Stimulated activated CD4-positive, alpha-beta T cell treated with anti-CD3 and anti-CD28 coated beads, Interleukin-1b, Interleukin-23, amount 100 ng/mL, for 4 hours (primary cell): ENCODE measurements around the gene HLA-DMA.

ENCODE experiments used
- DNase-seq, 2 donors: peaks; one replicate each; pipeline ENCODE4 v3.0.0-alpha.2; 2020; ENCODE audit warnings: low read depth in 2 of 2

The HLA-DMA gene

DNA sequence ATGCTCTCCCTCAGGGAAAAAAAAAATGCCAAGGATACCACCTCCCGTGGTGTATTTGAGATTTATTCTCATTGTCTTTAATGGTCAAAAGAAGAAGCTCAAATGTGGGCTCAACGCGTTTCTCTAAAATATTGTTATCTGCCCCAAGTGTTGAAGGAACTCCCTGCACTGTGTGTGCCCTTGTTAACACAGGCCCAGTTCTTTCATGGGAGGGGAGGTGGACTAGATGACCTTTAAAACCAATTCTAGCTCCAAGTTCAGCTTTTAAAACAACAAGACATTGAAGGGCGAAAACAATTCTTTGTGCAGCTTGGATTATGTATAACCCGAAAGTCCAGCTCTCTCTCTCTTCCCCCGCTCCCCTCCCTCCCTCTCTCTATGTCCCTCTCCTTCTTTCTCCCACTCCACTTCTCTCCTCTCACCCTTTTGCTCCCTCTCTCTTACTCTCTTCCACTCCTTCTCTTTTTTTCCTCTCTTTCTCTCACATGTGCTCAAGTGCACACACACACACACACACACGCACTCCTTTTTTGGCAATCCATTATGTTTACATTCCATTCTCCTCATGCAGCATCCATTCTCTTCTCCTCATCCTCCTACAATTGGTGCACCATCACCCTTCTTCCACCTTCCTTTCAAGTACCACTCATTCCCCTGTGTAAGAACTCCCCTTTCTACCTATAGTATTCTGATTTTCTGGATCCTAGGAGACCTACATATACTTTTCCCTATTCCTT lies 20.6 kb downstream of the HLA-DMA start:
- no peak for DNase-seq

DNA sequence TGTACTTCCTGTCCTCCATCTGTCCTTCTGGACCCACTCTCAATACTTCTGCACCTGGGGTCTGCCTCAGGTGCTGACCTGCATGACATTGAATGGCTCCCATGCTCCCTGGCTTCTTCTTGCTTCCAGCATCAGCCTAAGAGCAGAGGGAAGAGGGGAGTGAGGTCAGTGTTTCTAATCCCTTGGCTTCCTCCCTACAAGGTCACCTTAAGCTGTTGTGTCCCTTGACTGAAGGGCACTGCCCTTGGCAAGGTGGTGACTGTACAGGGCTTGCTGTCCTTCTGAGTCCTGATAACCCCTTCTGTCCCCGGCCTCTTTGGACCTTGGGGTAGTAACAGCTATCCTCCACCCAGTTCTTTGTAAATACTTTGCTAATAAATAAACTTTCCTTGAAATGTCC lies 21.7 kb downstream of the HLA-DMA start:
- no peak for DNase-seq

DNA sequence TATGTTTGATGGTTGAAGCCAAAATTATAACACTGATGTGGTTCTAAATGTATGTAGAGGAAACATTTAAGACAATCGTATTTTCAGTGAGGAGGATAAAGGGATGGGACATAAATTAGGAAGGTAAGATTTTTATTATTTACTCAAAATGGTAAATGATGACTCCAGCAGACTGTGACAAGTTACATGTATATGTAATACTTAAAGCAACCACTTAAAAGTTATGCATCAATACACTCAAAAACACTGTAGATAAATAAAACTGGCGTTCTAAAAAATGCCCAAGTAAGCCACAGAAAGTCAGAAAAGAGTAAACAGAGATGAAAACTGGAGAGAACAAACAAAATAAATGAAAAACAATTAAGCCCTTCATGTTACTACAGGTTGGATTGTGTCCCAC lies 30.8 kb downstream of the HLA-DMA start:
- no peak for DNase-seq

DNA sequence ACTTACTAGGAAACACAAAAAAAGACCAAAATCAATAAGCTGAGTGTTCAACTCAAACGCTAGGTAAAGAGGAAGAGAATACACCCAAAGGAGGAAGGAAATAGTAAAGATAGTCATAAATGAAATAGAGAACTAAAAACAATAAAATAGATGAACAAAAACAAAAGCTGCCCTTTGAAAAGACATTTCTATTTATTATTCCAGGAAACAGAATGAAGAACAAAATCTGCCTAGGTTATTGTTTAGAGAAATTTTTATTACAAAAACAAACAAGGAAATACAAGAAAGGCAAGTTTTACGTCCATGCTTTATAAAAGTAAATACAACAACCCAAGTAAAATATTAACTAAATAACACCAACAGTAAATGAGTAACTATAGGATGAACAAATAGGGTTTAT lies 32.2 kb downstream of the HLA-DMA start:
- DNase-seq = no peak

DNA sequence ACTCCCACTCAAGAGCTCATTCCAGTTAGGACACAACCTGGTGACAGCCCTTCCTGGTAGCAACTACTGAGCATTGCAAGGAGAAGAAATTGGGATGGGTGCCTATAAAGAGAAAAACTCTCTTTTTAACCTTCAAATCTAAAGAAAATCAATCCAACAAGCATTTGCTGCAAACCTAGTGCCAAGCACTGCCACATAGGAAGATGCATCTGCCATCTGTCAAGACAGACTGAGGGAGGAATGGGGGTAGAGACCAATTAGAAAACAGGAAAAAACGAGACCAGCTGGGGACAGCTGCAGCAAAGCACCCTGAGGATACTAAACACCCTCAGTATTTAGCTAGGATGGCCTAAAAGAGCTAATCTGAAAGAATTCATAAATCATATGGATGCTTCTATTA lies 39.9 kb downstream of the HLA-DMA start:
- no peak for DNase-seq

DNA sequence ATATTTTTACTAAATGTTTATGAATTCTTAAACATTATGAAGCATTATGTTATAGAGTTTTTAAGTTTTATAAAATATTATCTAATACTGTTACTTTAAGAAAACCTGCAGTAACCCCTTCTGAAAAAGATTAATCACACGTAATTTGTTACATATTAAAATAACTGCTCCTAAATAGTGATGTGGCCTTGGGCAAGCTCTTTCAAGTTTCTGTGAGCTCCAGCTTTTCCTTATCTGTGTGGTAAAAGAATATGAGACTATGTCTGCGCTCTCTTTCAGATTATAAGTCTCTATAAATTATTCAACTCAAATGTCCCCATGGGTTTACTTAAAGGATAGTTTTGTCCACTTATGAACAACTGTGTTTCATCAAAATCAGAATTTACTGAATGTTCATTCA lies 44.0 kb downstream of the HLA-DMA start:
- DNase-seq = no peak

DNA sequence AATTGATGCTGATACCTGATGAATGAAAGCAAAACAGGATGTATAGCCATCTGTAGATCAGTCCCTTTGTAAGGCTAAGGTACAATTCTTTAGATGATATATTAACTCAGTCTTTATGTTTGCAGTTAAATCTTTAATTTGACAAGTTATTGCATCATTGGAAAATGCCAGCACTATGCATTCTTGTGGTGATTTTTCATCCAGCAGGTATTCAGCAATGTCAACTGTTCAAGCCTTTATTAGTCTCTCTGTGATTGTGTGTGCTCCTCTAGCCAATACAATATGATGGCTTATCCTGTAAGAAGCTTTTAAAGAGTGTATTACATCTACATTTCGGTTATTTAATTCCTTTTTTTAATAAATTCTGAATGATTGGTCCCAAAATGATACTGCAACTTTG lies 46.4 kb downstream of the HLA-DMA start:
- no peak for DNase-seq

DNA sequence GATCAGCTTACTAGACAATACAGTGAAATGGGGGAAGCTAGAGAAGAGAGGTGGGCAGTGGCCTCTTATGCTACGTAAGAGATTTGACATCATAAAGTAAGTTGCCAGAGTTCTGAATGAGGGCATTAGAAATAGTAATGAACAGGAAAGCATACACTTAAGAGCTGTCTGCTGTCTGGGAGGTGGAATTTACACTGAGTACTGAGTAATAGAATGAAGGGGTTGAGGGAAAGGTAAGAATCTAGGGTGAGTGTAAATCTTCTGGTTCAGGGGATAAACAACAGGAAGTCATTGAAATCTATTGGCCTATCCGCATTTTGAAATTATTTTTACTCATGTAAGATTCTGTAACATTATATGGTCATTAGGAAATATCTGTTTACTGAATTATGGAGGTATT lies 47.8 kb downstream of the HLA-DMA start:
- DNase-seq = no peak

DNA sequence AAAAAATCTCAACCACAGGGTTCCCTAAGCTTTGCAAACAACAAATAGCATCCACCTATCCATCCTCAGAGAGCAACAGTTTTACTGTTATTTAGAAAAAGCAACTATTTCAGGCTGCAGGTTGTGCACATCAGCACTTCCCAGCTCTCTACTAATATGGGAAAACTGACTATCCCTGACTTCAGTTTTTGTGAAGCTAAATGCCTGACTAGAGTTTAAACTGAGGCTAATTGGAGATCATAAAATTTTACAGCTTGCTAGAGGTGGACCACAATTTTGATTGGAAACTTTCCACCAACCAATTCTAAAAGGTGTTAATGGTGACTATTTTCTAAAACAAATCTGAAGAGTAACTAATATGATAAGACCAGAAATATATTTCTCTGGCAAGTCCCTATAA lies 48.9 kb downstream of the HLA-DMA start:
- no peak for DNase-seq
